GM21515 (cell line): ENCODE results near the gene RSPH6A.

Experiments used
- ATAC-seq: cut with Tn5 transposase; IDR thresholded peaks from one replicate; pipeline ENCODE4 v1.9.1; 2021; ENCODE audit not compliant: unreplicated experiment

Gene RSPH6A

GRCh38 chr19:45814851-45815480 lies at the start of gene RSPH6A:
TSS of gene RSPH6A (minus strand) at chr19:45815308. CDS start at chr19:45815176, 132 bp downstream.
- ATAC-seq: no peak

- no peak for ATAC-seq
These were observed 49.5 kb upstream of the RSPH6A start for GRCh38 chr19:45864629-45865082.

GRCh38 chr19:45863840-45864628 lies 48.9 kb upstream of the RSPH6A start, which contains the start of gene FOXA3:
TSS of gene FOXA3 (plus strand) at chr19:45864326. CDS start at chr19:45864457, 131 bp downstream.
- no peak for ATAC-seq

GRCh38 chr19:45863335-45863839 lies 48.3 kb upstream of the RSPH6A start:
- no peak for ATAC-seq

GRCh38 chr19:45862564-45863334 lies 47.6 kb upstream of the RSPH6A start, which contains the start of gene SYMPK:
TSS of gene SYMPK (minus strand) at chr19:45863147. CDS start at chr19:45854495, 8,652 bp downstream.
- peak; percentile 85 for ATAC-seq

- ATAC-seq: no peak
These were observed 47.1 kb upstream of the RSPH6A start for GRCh38 chr19:45862271-45862563.

- no peak for ATAC-seq
These were observed 45.5 kb upstream of the RSPH6A start for GRCh38 chr19:45860359-45861259.

GRCh38 chr19:45854167-45854778 lies 39.2 kb upstream of the RSPH6A start:
- ATAC-seq: no peak

GRCh38 chr19:45852983-45853382 lies 37.9 kb upstream of the RSPH6A start:
- ATAC-seq: no peak

GRCh38 chr19:45852145-45852750 lies 37.1 kb upstream of the RSPH6A start:
- ATAC-seq: no peak

- ATAC-seq: no peak
These were observed 33.8 kb upstream of the RSPH6A start for GRCh38 chr19:45848922-45849321.

GRCh38 chr19:45847663-45848062 lies 32.6 kb upstream of the RSPH6A start:
- ATAC-seq: no peak

GRCh38 chr19:45842198-45842597 lies 27.1 kb upstream of the RSPH6A start:
- no peak for ATAC-seq

GRCh38 chr19:45834970-45835369 lies 19.9 kb upstream of the RSPH6A start:
- no peak for ATAC-seq

GRCh38 chr19:45828945-45829344 lies 13.8 kb upstream of the RSPH6A start:
- no peak for ATAC-seq

GRCh38 chr19:45828523-45828922 lies 13.4 kb upstream of the RSPH6A start:
- no peak for ATAC-seq

GRCh38 chr19:45827459-45828093 lies 12.5 kb upstream of the RSPH6A start:
- no peak for ATAC-seq

- ATAC-seq: no peak
These were observed 11.8 kb upstream of the RSPH6A start for GRCh38 chr19:45826934-45827333.
